Tibial nerve (tissue), 4 donors: Measurements from ENCODE around the gene PPM1H.

ENCODE experiments used
- EP300 ChIP-seq, 2 donors: sonication (generic); formaldehyde crosslinking; IDR thresholded peaks; one replicate each; pipeline ENCODE4 v1.6.1; 2017; ENCODE audit warnings: antibody characterized with exemption in 2 of 2, mild to moderate bottlenecking in 1 of 2
- POLR2A ChIP-seq, 2 donors: fragments of 450-650 bp; IDR thresholded peaks; one replicate each; pipeline ENCODE4 v1.6.1; 2017; ENCODE audit warnings: antibody characterized with exemption in 2 of 2, mild to moderate bottlenecking in 2 of 2, moderate library complexity in 2 of 2
- TF ChIP-seq, protein P1 (sequence below), 5 experiments: fragments of 200-600 bp in 3 of 5; fragments of 450-650 bp in 2 of 5; sonication (generic) in 3 of 5; IDR thresholded peaks; one replicate each; pipeline ENCODE4 v1.5.1; 2016 to 2019; ENCODE audit warnings: antibody characterized with exemption in 5 of 5, mild to moderate bottlenecking in 3 of 5, moderate library complexity in 2 of 5

GRCh38 chr12:62711631-62712241 lies 223.2 kb downstream of the PPM1H start:
- TF ChIP-seq EP300 (IDR thresholded peaks at IDR 0.05): no peak
- no peak for TF ChIP-seq POLR2A (IDR thresholded peaks at IDR 0.05)
- TF ChIP-seq, protein P1, sequence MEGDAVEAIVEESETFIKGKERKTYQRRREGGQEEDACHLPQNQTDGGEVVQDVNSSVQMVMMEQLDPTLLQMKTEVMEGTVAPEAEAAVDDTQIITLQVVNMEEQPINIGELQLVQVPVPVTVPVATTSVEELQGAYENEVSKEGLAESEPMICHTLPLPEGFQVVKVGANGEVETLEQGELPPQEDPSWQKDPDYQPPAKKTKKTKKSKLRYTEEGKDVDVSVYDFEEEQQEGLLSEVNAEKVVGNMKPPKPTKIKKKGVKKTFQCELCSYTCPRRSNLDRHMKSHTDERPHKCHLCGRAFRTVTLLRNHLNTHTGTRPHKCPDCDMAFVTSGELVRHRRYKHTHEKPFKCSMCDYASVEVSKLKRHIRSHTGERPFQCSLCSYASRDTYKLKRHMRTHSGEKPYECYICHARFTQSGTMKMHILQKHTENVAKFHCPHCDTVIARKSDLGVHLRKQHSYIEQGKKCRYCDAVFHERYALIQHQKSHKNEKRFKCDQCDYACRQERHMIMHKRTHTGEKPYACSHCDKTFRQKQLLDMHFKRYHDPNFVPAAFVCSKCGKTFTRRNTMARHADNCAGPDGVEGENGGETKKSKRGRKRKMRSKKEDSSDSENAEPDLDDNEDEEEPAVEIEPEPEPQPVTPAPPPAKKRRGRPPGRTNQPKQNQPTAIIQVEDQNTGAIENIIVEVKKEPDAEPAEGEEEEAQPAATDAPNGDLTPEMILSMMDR (IDR thresholded peaks at IDR 0.05): no peak
